TTC549 (cell line): ENCODE results near the gene LMOD3.

Experiments
- FAIRE-seq: peaks from 2 replicates; lab custom pipeline; 2012; peaks lifted over from hg19 to GRCh38; lab: Jason Lieb, UNC

Gene LMOD3

DNA sequence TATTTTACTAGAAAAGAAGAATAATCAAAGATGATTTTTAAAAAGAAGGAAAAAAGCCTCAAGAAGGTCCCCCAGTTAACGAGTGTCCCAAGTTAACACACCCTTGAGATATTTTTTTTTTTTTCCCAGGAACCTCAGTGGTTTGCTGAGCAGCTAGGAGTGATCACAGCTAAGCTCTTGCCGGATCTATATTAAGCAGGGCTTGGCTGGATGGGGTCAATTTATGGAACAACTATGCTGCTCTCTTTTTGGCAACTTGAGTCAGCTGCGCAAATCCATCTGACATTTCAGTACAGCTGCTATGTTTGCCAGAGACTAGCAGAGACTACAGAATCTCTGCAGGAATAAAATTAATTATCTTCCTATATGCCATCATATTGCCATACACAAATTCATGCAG is at the start of gene LMOD3:
TSS of gene LMOD3 (minus strand) at position 193 of the 400 bp plus-strand sequence. CDS start 209 bp downstream, outside the sequence.
- FAIRE-seq: no peak

- no peak for FAIRE-seq
Measured at GRCh38 chr3:69172058-69172457, 49.7 kb upstream of the LMOD3 start.

- FAIRE-seq: no peak
Measured at GRCh38 chr3:69166446-69166845, 44.1 kb upstream of the LMOD3 start.

- no peak for FAIRE-seq
Measured at GRCh38 chr3:69165744-69166143, 43.3 kb upstream of the LMOD3 start.

DNA sequence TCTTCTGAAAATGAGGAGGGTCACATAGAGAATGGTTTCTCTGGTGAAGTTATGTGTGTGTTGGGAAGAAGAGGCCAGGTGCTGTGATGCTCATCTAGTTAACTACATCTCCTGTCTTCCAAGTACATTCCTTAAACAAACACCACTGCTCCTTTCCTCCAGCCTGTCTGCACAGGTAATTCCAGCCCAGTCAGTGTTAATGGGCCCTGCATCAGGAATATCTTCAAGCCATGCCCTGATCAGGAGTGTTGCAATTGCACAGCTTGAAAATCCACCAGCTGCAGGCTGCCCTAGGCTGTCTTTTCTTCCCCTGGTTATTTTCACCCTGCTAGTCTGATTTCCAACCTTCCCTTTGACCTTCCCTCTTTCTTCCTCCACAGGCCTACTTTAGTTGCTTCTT is 41.9 kb upstream of the LMOD3 start:
- FAIRE-seq: no peak

DNA sequence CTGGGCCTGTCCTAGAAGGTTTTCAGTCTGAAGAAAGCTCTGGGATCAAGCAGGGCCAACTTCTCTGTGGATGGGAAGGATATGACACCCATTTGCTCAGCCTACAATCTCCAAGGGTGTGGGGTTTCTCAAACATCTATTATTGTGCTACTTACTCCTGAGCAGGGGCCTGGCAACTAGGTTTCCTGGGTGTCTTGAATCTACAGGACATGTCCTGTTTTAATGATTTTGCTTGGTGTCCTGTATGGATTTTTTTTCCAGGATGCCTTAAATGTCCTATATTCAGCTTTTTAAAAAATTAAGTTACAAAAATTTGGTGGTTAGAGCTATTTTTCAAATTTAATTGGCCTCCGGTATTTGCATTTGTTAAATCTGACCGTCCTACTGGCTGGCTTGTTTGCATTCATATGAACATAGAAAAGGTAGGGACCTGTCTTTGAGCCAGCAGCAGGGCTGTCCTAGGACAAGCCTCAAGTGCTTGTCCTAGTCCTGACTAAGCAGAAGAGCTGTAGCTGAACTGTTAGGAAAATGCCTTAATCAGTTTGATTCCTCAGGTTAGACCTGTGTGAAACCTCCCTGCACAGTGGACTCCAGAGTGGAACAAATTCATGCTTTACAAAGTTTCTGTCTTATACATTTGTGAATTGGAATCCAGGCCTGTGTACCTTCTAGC is 40.0 kb upstream of the LMOD3 start:
- no peak for FAIRE-seq

DNA sequence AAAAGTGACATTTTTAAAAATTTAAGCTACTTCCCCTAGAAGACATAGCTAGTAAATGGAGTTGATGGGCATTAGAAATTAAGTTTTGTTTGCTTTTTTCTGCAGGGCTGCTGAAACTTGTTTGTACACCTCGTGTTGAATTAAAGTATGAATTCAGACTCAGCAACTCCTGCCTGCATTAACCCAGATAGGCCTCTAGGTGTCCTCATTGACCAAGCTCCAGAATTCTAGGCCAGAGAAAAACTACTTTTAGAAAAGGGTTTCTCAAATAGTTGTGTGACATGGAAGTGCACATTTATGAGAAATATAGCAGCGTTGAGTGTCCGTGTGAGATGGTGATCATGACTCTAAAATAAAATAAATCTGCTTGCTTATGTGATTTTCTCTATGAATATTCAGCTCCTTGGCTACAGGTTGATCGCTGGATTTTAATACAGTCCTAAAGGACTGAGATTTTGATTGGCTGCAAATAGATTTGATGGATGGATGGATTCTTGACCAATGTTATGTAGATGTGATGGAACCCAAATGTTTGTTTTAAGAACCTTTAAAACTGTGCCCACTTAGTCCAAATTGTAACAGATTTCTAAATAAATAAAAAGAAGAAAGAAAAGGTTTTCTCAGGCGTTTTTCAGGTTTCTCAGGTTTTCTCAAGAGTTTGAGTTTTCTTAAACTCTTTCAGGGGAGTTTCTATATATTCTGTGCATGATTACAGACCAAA is 39.4 kb upstream of the LMOD3 start:
- FAIRE-seq: peak; percentile 84

DNA sequence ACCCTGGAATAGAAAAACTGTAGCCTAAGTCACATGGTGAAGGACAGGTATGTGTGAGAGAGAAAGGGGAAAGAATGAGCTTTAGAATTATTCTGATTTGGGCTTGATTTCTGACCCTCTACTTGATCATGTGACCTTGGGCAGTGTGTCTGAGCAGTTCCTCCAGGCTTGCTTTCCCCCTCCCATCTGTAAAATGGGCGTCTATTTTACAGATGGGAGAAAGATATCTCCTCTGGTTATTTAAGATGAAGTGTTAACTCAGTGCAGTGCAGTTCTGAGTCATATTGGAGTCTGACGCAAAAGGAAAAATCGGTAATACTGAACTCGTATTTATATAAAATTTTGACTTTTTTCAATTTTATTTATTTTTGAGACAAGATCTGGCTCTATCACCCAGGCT is 38.1 kb upstream of the LMOD3 start:
- no peak for FAIRE-seq

GRCh38 chr3:69160107-69160506 is 37.7 kb upstream of the LMOD3 start:
- no peak for FAIRE-seq

- FAIRE-seq: no peak
Measured at GRCh38 chr3:69149586-69149985, 27.2 kb upstream of the LMOD3 start.

- no peak for FAIRE-seq
Measured at GRCh38 chr3:69145688-69146087, 23.3 kb upstream of the LMOD3 start.

DNA sequence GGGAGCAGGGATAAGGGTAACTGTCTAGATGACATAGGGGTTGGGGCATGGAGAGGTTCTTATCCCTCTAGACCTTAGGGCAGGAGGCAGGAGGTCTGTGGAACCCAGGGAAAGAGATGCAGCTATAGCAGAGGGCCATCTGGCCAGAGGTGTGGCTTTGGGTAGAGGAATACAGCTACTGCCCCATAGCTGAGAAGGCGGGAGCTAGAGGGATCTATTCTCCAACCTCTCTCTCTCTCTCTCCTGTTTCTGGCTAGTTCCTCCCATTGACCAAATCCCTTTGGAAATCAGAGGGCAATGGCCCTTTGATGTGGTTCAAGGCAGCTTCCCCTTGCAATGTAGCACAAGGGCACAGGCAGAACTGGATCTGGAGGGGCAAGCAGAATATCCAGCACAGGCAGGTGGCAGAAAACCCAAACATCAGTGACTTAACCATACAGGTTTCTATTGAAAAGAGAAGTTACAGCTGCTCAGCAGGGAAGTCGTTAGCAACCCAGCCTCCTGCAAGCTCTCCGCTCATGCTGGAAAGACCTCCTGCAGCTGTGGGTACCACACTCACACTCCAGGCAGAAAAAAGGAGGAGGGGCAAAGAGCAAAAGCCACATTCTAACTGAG is 22.3 kb upstream of the LMOD3 start:
- no peak for FAIRE-seq

DNA sequence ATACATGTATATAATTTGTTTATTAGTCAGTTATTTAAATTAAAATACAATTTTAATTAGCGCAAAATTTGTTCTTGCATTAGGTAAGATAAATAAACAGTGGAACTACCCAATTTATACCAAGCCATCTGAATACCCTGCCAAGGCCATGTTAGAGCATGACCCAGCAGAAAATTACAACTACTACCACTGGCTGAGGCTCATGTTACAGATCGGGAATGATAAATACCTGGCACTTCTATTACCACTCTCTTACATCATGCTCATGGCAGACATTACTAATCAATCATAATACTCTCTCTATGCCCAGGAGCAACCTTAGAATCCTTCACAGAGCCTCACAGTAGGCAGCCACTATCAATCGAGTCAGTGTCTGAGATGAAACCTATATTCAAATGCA is 21.2 kb upstream of the LMOD3 start:
- no peak for FAIRE-seq

- no peak for FAIRE-seq
Measured at GRCh38 chr3:69142797-69143454, 20.5 kb upstream of the LMOD3 start.

DNA sequence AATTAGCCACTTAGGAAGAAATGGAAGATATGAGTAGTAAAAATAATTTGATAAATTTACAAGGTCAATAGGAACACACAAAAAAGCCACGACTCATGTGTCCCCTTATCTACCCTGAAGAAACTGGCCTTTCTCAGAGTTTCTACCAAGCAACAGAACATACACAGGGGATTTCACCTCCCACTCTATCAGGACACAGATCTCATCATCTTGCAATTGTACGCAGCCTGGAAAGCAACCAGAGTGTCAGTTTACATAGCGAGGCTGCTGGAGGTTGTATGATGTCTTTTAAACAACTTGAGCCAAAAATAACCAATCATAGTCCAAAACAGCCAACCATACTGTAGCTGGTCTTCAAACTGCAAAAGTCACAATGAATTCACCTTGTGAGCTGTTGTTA is 19.7 kb upstream of the LMOD3 start:
- no peak for FAIRE-seq

GRCh38 chr3:69141313-69141712 is 18.9 kb upstream of the LMOD3 start:
- no peak for FAIRE-seq

DNA sequence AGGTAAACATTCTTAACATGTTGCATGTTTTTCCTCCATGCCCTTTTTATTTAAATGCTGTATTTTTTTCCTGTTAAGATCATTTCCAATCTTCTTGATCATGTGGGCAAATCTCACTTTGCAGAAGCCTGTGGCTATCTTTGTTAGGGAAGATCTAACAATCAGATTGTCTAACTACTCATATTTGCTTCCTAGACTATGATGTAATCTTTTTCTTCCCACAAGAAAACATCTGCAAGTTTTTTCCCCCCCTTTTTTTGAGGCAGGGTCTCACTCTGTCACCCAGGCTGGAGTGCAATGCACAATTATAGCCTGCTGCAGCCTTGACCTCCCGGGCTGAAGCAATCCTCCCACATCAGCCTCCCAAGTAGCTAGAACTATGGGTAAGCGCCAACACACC is 15.0 kb upstream of the LMOD3 start:
- no peak for FAIRE-seq

DNA sequence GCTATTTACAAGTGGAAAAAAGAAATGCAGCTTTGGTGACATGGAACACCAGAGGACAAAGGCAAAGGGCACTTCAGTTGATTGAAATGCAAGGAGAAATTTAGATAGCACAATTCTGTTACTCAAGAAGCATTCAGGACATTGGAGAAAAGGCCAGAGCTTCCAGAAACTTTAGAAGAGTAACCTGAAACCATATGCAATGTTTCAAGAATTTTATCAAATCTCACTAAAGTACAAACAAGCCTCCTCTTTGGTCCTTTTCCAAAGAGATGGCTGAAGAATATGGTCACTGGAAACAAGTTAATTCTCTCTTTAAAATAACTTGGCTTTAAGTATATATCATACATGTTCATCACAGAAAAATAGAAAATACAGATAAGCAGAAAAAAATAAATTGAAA is 14.6 kb upstream of the LMOD3 start:
- FAIRE-seq: no peak

DNA sequence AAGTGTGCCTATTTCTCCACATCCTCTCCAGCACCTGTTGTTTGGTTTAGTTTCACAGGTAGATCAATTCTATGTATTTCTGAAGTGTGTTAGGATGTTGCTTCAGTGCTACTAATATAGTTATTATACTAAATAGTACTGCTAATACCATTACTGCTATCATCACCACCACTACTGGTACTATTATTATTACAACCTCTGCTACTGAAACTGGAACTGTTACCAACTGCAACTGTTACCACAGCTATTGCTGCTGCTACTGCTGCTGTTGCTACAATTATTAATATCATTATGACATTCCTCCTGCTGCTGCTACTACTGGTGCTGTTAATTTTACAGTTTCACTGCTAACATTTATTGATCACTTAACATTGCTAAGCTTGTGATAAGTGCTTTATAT is 8.3 kb upstream of the LMOD3 start:
- no peak for FAIRE-seq

DNA sequence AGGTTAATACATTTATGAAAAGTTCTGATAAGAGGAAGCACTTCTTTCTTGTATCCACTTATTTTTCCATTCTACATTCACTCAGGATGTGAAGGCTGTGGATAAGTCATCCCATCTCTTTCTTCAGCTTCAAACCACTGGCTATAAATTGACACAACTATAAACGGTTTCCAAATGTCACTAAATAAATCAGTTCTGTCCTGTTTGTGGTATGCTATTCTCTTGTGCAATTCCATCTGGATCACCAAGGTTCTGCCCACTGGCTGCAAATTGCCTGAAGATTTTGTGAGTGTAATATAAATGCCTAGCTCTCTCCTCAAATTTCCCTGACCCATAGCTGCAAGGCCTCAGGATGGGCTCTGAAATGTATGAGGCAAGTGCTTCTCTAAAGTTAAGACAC is 7.1 kb upstream of the LMOD3 start:
- no peak for FAIRE-seq

GRCh38 chr3:69128509-69128908 is 6.1 kb upstream of the LMOD3 start:
- FAIRE-seq: no peak

DNA sequence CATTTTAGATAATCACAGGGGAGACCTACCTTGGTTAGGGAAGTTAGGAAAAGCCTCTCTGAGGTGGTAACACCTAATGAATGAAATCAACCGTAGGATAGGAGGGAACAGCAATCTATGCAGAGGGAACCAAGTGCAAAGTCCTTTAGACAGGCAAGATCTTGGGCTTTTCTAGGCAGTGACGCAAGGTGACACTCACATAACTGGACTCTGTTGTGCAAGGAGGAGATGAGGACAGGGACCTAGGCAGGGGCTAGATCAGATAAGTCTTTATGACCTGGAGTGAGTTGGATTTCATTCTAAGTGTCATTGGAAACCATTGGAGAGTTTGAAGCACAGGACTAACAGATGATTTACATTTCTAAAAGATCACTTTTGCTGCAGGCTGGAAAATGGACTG is 4.6 kb upstream of the LMOD3 start:
- FAIRE-seq: no peak

GRCh38 chr3:69126216-69126615 is 3.8 kb upstream of the LMOD3 start:
- no peak for FAIRE-seq
